Breast epithelium (tissue), 3 donors: ENCODE measurements around the gene SPACDR.

Experiments used
- POLR2A ChIP-seq: fragments of 450-650 bp; IDR thresholded peaks from one replicate; pipeline ENCODE4 v1.6.1; 2016; ENCODE audit warnings: antibody characterized with exemption, mild to moderate bottlenecking, moderate library complexity
- POLR2AphosphoS5 ChIP-seq, 3 donors: sonication (generic); formaldehyde crosslinking; IDR thresholded peaks; one replicate each; pipeline ENCODE4 v1.6.1; 2017; ENCODE audit warnings: antibody characterized with exemption in 3 of 3
- TF ChIP-seq, protein P1 (sequence below), 3 donors: fragments of 450-650 bp; IDR thresholded peaks; one replicate each; pipeline ENCODE4 v1.5.1; 2016 to 2017; ENCODE audit warnings: antibody characterized with exemption in 3 of 3, mild to moderate bottlenecking in 3 of 3, moderate library complexity in 3 of 3

DNA sequence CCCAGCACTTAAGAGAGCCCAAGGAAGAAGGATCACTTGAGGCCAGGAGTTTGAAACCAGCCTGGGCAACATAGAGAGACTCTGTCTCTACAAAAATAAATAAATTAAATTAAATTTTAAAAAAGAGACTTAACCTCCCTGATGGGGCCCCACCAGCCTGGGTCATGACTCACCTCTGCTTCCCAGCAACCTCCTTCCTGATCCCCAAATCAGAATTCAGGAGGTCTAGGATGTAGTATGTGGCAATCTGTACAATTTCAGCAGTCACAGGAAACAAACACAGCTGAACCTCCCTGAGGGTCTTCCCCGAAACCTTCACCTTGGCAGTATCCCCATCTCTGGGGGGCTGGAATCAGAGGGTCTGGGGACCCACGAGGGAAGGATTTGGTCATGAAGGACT is 18.0 kb downstream of the SPACDR start:
- TF ChIP-seq, protein P1, sequence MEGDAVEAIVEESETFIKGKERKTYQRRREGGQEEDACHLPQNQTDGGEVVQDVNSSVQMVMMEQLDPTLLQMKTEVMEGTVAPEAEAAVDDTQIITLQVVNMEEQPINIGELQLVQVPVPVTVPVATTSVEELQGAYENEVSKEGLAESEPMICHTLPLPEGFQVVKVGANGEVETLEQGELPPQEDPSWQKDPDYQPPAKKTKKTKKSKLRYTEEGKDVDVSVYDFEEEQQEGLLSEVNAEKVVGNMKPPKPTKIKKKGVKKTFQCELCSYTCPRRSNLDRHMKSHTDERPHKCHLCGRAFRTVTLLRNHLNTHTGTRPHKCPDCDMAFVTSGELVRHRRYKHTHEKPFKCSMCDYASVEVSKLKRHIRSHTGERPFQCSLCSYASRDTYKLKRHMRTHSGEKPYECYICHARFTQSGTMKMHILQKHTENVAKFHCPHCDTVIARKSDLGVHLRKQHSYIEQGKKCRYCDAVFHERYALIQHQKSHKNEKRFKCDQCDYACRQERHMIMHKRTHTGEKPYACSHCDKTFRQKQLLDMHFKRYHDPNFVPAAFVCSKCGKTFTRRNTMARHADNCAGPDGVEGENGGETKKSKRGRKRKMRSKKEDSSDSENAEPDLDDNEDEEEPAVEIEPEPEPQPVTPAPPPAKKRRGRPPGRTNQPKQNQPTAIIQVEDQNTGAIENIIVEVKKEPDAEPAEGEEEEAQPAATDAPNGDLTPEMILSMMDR (IDR thresholded peaks at IDR 0.05), result no peak
- TF ChIP-seq POLR2A (no peak), POLR2AphosphoS5 (IDR thresholded peaks at IDR 0.05) (no peak)
